ES-I3 (cell line): ENCODE data around the gene NTM.
"Not testable (repeated sequence)": the region's sequence is repeated elsewhere in the genome, so short reads cannot be mapped to it uniquely, and the experiment has no call there.

Experiments used
- H3K36me3 ChIP-seq: 2 replicates; pipeline ENCODE4 v1.6.1; 2013; ENCODE audit warnings: mild to moderate bottlenecking, low read length, control low read depth, moderate library complexity; ENCODE audit not compliant: insufficient read depth
- H3K4me1 ChIP-seq: 2 replicates; pipeline ENCODE4 v1.6.1; 2013; ENCODE audit warnings: mild to moderate bottlenecking, control low read depth, low read length; ENCODE audit not compliant: insufficient read depth
- H3K9ac ChIP-seq: 2 replicates; pipeline ENCODE4 v1.6.1; 2013; ENCODE audit warnings: low read depth, mild to moderate bottlenecking, low read length, moderate library complexity
- H3K9me3 ChIP-seq: 2 replicates; pipeline ENCODE4 v1.6.1; 2013; ENCODE audit warnings: mild to moderate bottlenecking, low read length, moderate library complexity; ENCODE audit not compliant: control insufficient read depth, insufficient read depth

NTM gene

DNA sequence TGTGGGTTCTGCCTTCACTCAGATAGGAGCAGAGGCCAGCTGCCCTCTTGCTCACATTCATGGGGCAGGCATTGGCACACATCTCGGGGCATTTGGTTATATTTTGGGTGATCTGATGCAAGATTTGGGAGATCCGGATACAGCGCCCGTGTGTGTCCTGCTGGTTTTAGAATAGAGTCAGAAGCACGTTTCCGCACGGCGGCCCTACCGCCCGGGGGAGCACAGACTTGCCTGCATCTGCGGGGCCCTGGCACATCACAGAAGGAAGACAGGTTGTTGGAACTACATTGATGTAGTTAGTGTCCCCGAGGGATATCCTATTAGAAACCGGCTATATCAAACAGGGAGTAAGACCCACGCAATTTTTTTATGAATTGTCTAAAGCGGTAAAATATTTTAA, 982.8 kb downstream of the NTM start:
- H3K9me3 ChIP-seq, result no peaks in the 10 kb centered on the region
- no peak overlapping the region for H3K9ac ChIP-seq
- H3K36me3 ChIP-seq, result no peaks in the 10 kb centered on the region
- no peaks in the 10 kb centered on the region for H3K4me1 ChIP-seq

DNA sequence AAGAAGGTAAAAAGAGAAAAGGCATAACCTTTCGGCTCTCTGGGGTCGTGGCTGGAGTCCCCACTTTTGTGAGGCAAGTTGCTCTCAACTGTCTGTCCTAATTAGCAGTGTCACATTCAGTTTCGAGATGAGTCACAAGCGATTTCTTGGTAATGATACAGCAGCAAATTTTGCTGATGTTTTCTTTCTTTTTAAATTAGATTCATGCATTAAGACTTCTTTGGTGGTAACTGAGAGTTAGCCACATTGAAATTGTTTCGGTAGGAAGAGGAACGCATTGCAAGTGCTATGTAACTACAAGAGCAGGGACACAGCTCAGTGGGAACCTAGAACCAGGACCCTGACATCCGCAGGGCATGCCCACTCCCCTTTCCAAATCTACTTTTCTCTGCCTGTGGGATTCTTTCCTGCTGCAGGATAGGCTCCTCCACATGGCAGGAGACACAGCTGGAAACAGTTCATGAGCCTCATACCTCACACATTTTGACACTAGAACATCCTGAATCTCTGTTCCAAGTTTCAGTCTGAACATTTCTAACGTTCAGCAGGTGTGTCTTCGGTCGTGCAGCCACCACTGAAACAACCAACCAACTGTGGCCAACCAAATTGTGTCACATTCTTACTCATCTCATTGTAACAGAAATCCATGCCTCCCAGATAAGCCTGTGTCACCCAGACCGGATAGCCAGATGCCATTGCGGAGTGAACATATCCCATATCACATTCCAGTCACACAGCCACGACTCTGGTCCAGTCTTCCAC, 987.6 kb downstream of the NTM start:
- no peaks in the 10 kb centered on the region for H3K36me3 ChIP-seq
- H3K4me1 ChIP-seq, result no peaks in the 10 kb centered on the region
- no peak overlapping the region for H3K9ac ChIP-seq
- no peaks in the 10 kb centered on the region for H3K9me3 ChIP-seq

DNA sequence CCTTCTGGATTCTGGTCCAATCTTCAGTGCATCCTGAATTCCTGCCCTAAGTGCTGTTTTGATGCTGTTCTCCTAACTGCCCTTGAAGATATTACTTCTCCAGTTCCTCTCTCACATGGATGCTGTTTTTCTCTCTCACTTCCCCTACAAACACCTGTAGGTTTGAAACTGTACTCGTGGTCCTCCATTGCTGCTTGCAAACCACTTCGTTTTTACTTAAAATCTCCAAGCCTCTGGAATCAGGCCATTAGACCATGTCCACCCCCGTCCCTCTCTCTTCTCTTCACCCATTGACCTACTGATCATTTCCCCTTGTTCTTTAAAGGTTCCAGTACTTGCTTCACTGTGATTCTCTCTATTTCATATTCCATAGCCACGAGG, 988.1 kb downstream of the NTM start:
- H3K4me1 ChIP-seq, result no peaks in the 10 kb centered on the region
- H3K9ac ChIP-seq, result no peak overlapping the region
- no peaks in the 10 kb centered on the region for H3K36me3 ChIP-seq
- no peaks in the 10 kb centered on the region for H3K9me3 ChIP-seq

DNA sequence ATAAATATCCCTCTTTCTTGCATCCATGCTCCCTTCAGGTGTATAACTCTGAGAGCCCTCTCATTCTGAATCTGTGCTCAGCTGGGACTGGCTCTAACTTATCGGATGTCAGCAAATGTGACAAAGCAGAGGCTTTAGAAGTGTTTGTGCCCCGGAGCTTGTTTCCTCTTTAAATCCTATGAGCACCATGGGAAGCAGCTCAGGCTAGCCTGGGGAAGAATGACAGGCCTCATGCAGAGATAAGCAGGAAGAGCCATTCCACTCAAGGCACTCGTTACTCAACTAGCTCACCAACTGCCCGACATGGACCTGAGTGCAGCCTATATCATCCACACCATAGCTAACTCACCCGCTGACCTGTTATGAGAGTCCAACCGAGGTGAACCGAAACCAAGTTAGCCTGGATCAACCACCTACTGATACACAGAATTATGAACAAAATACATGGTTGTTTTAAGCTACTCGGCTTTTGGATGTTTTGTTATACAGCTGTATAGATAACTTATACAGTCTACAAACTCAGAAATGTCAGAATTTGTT, 990.7 kb downstream of the NTM start:
- H3K9me3 ChIP-seq, result no peaks in the 10 kb centered on the region
- H3K4me1 ChIP-seq, result no peaks in the 10 kb centered on the region
- no peak overlapping the region for H3K9ac ChIP-seq
- H3K36me3 ChIP-seq, result no peaks in the 10 kb centered on the region

DNA sequence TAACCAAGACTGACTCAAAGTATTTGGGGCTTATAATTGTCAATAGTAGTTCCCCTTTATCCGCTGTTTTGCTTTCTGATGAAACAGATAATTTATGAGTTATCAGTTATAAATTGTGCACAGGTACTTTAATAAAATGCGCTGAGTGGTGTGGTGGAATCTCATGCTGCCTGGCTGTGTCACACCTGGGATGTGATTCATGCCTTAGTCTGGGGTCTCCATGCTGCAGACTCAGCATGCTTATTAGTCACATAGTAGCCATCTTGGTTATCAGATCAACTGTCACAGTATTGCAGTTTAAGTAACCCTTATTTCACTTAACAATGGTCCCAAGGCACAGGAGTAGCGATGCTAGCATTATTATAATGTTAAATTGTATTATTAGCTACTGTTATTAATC, 995.2 kb downstream of the NTM start:
- Histone ChIP-seq H3K9me3 (no peaks in the 10 kb centered on the region), H3K4me1 (no peaks in the 10 kb centered on the region), H3K36me3 (no peaks in the 10 kb centered on the region), H3K9ac (no peak overlapping the region)

DNA sequence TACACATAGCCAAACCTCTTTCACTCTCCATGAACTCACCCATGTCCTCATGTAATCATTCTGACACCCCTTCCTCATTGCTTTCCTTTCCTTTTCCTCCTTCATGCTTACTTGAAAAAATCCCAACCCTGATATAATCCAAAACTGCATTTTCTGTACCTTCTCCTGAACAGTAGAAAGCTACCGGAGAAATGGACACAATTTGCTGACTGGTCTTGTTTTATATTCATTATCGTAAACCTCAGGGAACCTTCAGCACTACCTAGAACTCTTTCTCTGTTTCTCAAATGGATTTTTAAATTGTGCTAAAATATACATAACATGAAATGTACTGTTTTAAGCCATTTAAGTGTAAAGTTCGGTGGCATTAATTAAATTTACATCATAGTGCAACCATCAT, 996.9 kb downstream of the NTM start:
- H3K4me1 ChIP-seq, result no peaks in the 10 kb centered on the region
- H3K9ac ChIP-seq, result no peak overlapping the region
- H3K36me3 ChIP-seq, result no peaks in the 10 kb centered on the region
- H3K9me3 ChIP-seq, result no peaks in the 10 kb centered on the region

DNA sequence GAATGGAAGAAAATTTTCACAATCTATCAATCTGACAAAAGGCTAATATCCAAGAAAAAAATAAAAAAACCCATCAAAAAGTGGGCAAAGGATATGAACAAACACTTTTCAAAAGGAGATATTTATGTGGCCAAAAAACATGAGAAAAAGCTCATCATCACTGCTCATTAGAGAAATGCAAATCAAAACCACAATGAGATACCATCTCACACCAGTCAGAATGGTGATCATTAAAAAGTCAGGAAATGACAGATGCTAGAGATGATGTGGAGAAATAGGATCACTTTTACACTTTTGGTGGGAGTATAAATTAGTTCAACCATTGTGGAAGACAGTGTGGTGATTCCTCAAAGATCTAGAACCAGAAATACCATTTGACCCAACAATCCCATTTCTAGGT, 999.7 kb downstream of the NTM start:
- not testable (repeated sequence) for H3K9me3 ChIP-seq, H3K36me3 ChIP-seq, H3K4me1 ChIP-seq, H3K9ac ChIP-seq

DNA sequence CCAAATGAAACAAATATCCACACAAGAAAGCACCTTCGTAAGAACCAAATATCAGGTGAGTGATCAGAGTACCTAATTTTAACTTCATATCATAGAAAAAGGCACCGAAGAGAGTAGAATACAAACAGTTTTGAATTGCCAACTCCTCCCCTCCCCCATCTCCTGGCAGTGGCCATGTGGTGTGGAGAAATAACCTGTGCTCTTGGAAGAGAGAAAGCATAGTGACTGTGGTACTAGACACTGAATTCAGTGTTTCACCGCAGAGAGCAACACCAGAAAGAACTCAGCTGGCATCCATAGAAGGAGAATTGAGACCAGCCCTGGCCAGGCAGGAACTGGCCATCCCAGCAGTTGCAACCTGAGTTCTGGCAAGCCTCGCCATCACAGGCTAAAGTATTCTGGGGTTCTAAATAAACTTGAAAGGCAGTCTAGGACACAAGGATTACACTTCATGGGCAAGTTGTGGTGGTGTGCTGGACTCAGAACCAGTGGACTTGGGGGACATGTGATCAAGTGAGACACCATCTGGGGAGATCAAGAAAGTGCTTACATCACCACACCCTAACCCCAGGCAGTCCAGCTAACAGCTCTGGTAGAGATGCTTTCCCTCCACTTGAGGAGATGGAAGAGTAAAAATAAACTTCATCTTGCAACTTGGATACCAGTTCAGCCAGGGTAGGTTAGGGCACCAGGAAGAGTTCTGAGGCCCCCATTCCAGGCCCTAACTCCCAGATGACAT, 1003.2 kb downstream of the NTM start:
- Histone ChIP-seq H3K4me1 (no peaks in the 10 kb centered on the region), H3K9ac (no peak overlapping the region), H3K9me3 (no peaks in the 10 kb centered on the region), H3K36me3 (no peaks in the 10 kb centered on the region)

DNA sequence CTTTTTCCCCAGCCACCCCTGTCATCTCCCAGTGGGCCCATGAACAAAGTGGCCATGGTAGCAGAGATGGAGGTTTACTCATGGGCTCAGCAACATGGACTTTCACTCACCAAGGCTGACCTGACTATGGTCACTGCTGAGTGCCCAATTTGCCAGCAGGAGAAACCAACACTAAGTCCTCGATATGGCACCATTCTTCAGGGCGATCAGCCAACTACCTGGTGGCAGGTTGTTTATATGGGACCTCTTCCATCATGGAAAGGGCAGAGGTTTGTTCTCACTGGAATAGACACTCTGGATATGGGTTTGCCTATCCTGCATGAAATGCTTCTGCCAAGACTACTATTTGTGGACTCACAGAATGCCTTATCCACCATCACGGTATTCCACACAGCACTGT, 1009.1 kb downstream of the NTM start:
- no peaks in the 10 kb centered on the region for H3K36me3 ChIP-seq
- no peak overlapping the region for H3K9ac ChIP-seq
- H3K9me3 ChIP-seq, result no peaks in the 10 kb centered on the region
- no peaks in the 10 kb centered on the region for H3K4me1 ChIP-seq
